DMS 273 (cell line): ENCODE results near the gene TCF15.

Experiments used
- DNase-seq: peaks from one replicate; lab custom pipeline; 2025; ENCODE audit not compliant: unreplicated experiment; lab: John Stamatoyannopoulos, UW

The TCF15 gene

DNA sequence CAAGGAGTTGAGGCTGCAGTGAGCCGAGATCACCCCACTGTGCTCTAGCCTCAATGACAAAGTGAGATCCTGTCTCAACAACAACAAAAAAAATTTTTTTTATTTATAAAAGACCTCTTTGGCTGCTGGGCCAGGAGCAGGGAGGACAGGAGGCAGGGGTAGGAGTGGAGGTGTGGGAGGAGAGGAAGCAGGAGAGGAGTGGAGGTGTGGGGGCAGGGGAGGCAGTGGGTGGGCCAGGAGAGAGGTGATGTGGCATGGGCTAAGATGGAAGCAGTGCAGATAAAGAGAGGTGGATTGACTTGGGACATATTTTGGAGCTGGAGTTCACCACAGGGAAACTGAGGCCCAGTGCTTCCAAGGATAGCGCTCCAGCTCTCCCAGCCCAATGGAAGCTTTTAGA lies 53.1 kb downstream of the TCF15 start:
- no peak for DNase-seq

DNA sequence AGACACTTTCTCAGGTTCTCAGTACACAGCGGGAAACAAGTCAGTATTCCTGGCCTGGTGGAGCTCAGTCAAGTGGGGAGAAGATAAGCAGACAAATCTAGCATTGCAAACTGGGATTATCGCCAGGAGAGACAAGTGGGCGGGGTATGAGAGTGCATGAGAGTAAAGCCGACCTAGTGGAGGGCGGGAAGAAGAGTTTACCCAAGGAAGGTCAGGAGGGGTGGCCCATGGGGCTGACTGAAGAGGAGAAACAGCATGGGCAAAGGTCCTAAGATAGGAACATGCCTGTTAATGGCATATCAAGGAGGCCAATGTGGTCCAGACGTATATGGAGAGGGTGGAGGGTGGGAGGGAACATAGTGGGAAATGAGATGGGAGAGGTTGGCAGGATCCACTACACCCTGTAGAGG lies 54.1 kb downstream of the TCF15 start:
- DNase-seq: peak; percentile 65
